H9 (cell line): ENCODE results near the gene FARS2. TPM values are rescaled to one million over a fixed set of nuclear protein-coding genes. Genes with fewer than 3 reads are reported as not detected.

Experiments used
- DNase-seq: peaks from one replicate; pipeline ENCODE4 v3.0.0-alpha.2; 2017
- H2AFZ ChIP-seq: one replicate; pipeline ENCODE4 v1.6.1; 2013; ENCODE audit warnings: mild to moderate bottlenecking, low read length, control low read depth, moderate library complexity
- H2AK5ac ChIP-seq: 2 replicates; pipeline ENCODE4 v1.6.1; 2013; ENCODE audit warnings: low read length, control low read depth, mixed read lengths; ENCODE audit not compliant: insufficient read length
- H2BK120ac ChIP-seq: one replicate; pipeline ENCODE4 v1.6.1; 2013; ENCODE audit warnings: low read depth, mild to moderate bottlenecking, low read length, control low read depth, inconsistent platforms; ENCODE audit not compliant: poor library complexity, severe bottlenecking
- H2BK12ac ChIP-seq: 2 replicates; pipeline ENCODE4 v1.6.1; 2013; ENCODE audit warnings: low read length, control low read depth, mixed read lengths, low read depth; ENCODE audit not compliant: insufficient read length
- H2BK15ac ChIP-seq: 2 replicates; pipeline ENCODE4 v1.6.1; 2013; ENCODE audit warnings: low read depth, low read length, control low read depth
- H2BK20ac ChIP-seq: one replicate; pipeline ENCODE4 v1.6.1; 2013; ENCODE audit warnings: low read depth, mild to moderate bottlenecking, low read length, control low read depth, inconsistent platforms; ENCODE audit not compliant: poor library complexity, severe bottlenecking
- H2BK5ac ChIP-seq: 2 replicates; pipeline ENCODE4 v1.6.1; 2013; ENCODE audit warnings: low read length, control low read depth, mixed read lengths; ENCODE audit not compliant: insufficient read length
- H3K14ac ChIP-seq: 2 replicates; pipeline ENCODE4 v1.6.1; 2013; ENCODE audit warnings: low read length, control low read depth; ENCODE audit not compliant: insufficient read depth
- H3K18ac ChIP-seq: 2 replicates; pipeline ENCODE4 v1.6.1; 2013; ENCODE audit warnings: low read depth, mild to moderate bottlenecking, mixed read lengths, low read length, control low read depth; ENCODE audit not compliant: insufficient read length
- H3K23ac ChIP-seq: 2 replicates; pipeline ENCODE4 v1.6.1; 2013; ENCODE audit warnings: low read length, control low read depth, mixed read lengths, low read depth; ENCODE audit not compliant: insufficient read length
- H3K23me2 ChIP-seq: 2 replicates; pipeline ENCODE4 v1.6.1; 2013; ENCODE audit warnings: low read depth, mild to moderate bottlenecking, mixed read lengths, low read length, control low read depth; ENCODE audit not compliant: insufficient read length, poor library complexity, severe bottlenecking
- H3K27ac ChIP-seq: 2 replicates; pipeline ENCODE4 v1.5.1; 2013; ENCODE audit warnings: low read length, control low read depth, mixed read lengths, low read depth; ENCODE audit not compliant: insufficient read length
- H3K27me3 ChIP-seq: 2 replicates; pipeline ENCODE4 v1.6.1; 2013; ENCODE audit warnings: low read length, control low read depth, inconsistent platforms; ENCODE audit not compliant: insufficient read depth
- H3K4ac ChIP-seq: 2 replicates; pipeline ENCODE4 v1.6.1; 2013; ENCODE audit warnings: low read depth, mild to moderate bottlenecking, control low read depth, inconsistent platforms, low read length, moderate library complexity
- H3K4me1 ChIP-seq: 2 replicates; pipeline ENCODE4 v1.6.1; 2013; ENCODE audit warnings: low read length, control low read depth, inconsistent platforms; ENCODE audit not compliant: insufficient read depth
- H3K4me2 ChIP-seq: 2 replicates; pipeline ENCODE4 v1.6.1; 2013; ENCODE audit warnings: low read length, control low read depth, mixed read lengths; ENCODE audit not compliant: insufficient read length, insufficient read depth
- H3K56ac ChIP-seq: 2 replicates; pipeline ENCODE4 v1.6.1; 2013; ENCODE audit warnings: low read depth, mild to moderate bottlenecking, mixed read lengths, low read length, control low read depth; ENCODE audit not compliant: insufficient read length
- H3K79me1 ChIP-seq: 2 replicates; pipeline ENCODE4 v1.6.1; 2013; ENCODE audit warnings: low read depth, mild to moderate bottlenecking, moderate library complexity, low read length, control low read depth, inconsistent platforms; ENCODE audit not compliant: insufficient read depth, poor library complexity, severe bottlenecking
- H3K79me2 ChIP-seq: 2 replicates; pipeline ENCODE4 v1.6.1; 2013; ENCODE audit warnings: low read length, control low read depth, inconsistent platforms; ENCODE audit not compliant: insufficient read depth
- H3K9ac ChIP-seq: 2 replicates; pipeline ENCODE4 v1.6.1; 2013; ENCODE audit warnings: low read length, control low read depth, mixed read lengths; ENCODE audit not compliant: insufficient read length; ENCODE audit errors: extremely low read depth
- H3K9me3 ChIP-seq: one replicate; pipeline ENCODE4 v1.6.1; 2013; ENCODE audit warnings: low read depth, low read length, inconsistent platforms; ENCODE audit not compliant: control insufficient read depth
- H3T11ph ChIP-seq: one replicate; pipeline ENCODE4 v1.6.1; 2013; ENCODE audit warnings: mild to moderate bottlenecking, low read length, control low read depth, inconsistent platforms
- H4K20me1 ChIP-seq: one replicate; pipeline ENCODE4 v1.6.1; 2013; ENCODE audit not compliant: control insufficient read depth, insufficient read length, insufficient read depth
- H4K5ac ChIP-seq: 2 replicates; pipeline ENCODE4 v1.6.1; 2013; ENCODE audit warnings: low read depth, mild to moderate bottlenecking, mixed read lengths, low read length, control low read depth; ENCODE audit not compliant: insufficient read length
- H4K8ac ChIP-seq: replicated peaks from 2 replicates; pipeline ENCODE4 v1.6.1; 2013; ENCODE audit warnings: low read length, control low read depth, mixed read lengths, low read depth; ENCODE audit not compliant: insufficient read length
- H4K91ac ChIP-seq: 2 replicates; pipeline ENCODE4 v1.6.1; 2013; ENCODE audit warnings: low read depth, mild to moderate bottlenecking, moderate library complexity, mixed read lengths, low read length, control low read depth; ENCODE audit not compliant: insufficient read length
- H3K27ac Mint-ChIP-seq, 3 experiments: 2 replicates in 2 of 3; 3 replicates in 1 of 3; pipeline ENCODE4 v1.8.0; 2020 to 2021; ENCODE audit warnings: mixed read lengths in 3 of 3, mild to moderate bottlenecking in 1 of 3, moderate library complexity in 1 of 3
- H3K27me3 Mint-ChIP-seq: 2 replicates; pipeline ENCODE4 v1.8.0; 2021; ENCODE audit warnings: low read depth, mild to moderate bottlenecking, moderate library complexity, mixed read lengths
- H3K36me3 Mint-ChIP-seq, 3 experiments: 2 replicates in 2 of 3; 3 replicates in 1 of 3; pipeline ENCODE4 v1.8.0; 2020 to 2021; ENCODE audit warnings: low read depth in 3 of 3, mixed read lengths in 3 of 3; ENCODE audit not compliant: insufficient read depth in 1 of 3
- H3K4me1 Mint-ChIP-seq, 2 experiments: 2 replicates each; pipeline ENCODE4 v1.8.0; 2020; ENCODE audit warnings: mixed read lengths in 2 of 2
- H3K4me3 Mint-ChIP-seq, 2 experiments: 2 replicates in 1 of 2; 3 replicates in 1 of 2; pipeline ENCODE4 v1.8.0; 2020 to 2021; ENCODE audit warnings: mild to moderate bottlenecking in 2 of 2, mixed read lengths in 2 of 2, moderate library complexity in 1 of 2
- H3K9me3 Mint-ChIP-seq, 2 experiments: 2 replicates in 1 of 2; 3 replicates in 1 of 2; pipeline ENCODE4 v1.8.0; 2020; ENCODE audit warnings: mild to moderate bottlenecking in 2 of 2, mixed read lengths in 2 of 2, moderate library complexity in 1 of 2
- CTCF ChIP-seq: fragments of 200-600 bp; sonication (generic); conservative IDR thresholded peaks from 3 replicates; pipeline ENCODE4 v1.8.0; 2021; ENCODE audit warnings: antibody characterized with exemption, mild to moderate bottlenecking
- WGBS: extraction: QIAGEN DNeasy Blood & Tissue Kit; methylation state at CpG from one replicate; pipeline ENCODE4 v1.1.7; 2013; ENCODE audit warnings: missing lambda C conversion rate, low lambda C conversion rate, mixed read lengths; ENCODE audit not compliant: insufficient read length; ENCODE audit errors: extremely low coverage; 5-methylcytosine and 5-hydroxymethylcytosine counted together
- total RNA-seq: library from RNA; stranded (reverse); gene quantifications from 2 replicates; pipeline ENCODE4 v1.2.1, GENCODE V29; 2021

The FARS2 gene
- total RNA-seq, 1 experiment from 2014 or later = 8.5 TPM

GRCh38 chr6:5399391-5399790, 138.1 kb downstream of the FARS2 start:
- WGBS = no CpG with 5 or more reads among the region's 2 CpGs
- Histone ChIP-seq H3K56ac (no peak overlapping the region), H3K9me3 (no peaks in the 10 kb centered on the region), H2BK15ac (no peak overlapping the region), H2AFZ (no peak overlapping the region), H4K5ac (no peak overlapping the region), H2AK5ac (no peak overlapping the region), H3K4me1 (no peaks in the 10 kb centered on the region), H3K23ac (no peak overlapping the region), H3K27ac (no peak overlapping the region), H3K79me1 (no peaks in the 10 kb centered on the region), H3K14ac (no peak overlapping the region), H2BK12ac (no peak overlapping the region), H3K18ac (no peak overlapping the region), H3K9ac (no peak overlapping the region), H4K20me1 (no peaks in the 10 kb centered on the region), H3K27me3 (no peaks in the 10 kb centered on the region), H3K79me2 (no peaks in the 10 kb centered on the region), H2BK5ac (no peak overlapping the region), H2BK20ac (no peak overlapping the region), H2BK120ac (no peak overlapping the region), H4K91ac (no peak overlapping the region), H4K8ac (no peak overlapping the region), H3K4me2 (no peak overlapping the region), H3T11ph (no peak overlapping the region), H3K4ac (no peak overlapping the region), H3K23me2 (no peaks in the 10 kb centered on the region)
- H3K36me3 Mint-ChIP-seq = peaks cover 0 to 6% (median 5%) of the 10 kb centered on the region in 3 experiments; a peak in 5 of 7 replicates
- H3K4me3 Mint-ChIP-seq = no peak overlapping the region
- peaks cover 6% of the 10 kb centered on the region in 2 experiments for H3K9me3 Mint-ChIP-seq
- no peak for TF ChIP-seq CTCF
- DNase-seq = no peak
- no peak overlapping the region for H3K27ac Mint-ChIP-seq
- H3K27me3 Mint-ChIP-seq = no peaks in the 10 kb centered on the region
- peaks cover 0 to 9% of the 10 kb centered on the region in 2 experiments; a peak in 1 of 4 replicates for H3K4me1 Mint-ChIP-seq
